B cell (primary cell): ENCODE data around the gene ENAM. TPM values are rescaled to one million over a fixed set of nuclear protein-coding genes. Genes with fewer than 3 reads are reported as not detected.

Experiments used
- ATAC-seq: fragments of 200-7000 bp; cut with Tn5 transposase; one replicate; pipeline ENCODE4 v1.10.0; 2021; ENCODE audit warnings: low read depth, mild to moderate bottlenecking, moderate number of reproducible peaks, moderate library complexity
- CTCF ChIA-PET: fragments of 350-600 bp; sonication (Branson Sonifier 250); formaldehyde crosslinking; loops from one replicate; lab custom pipeline; 2021; ENCODE audit warnings: antibody characterized with exemption, inconsistent platforms; lab: Charles Lee
- POLR2A ChIA-PET: fragments of 350-600 bp; sonication (Branson Sonifier 250); formaldehyde crosslinking; loops from one replicate; lab custom pipeline; 2021; ENCODE audit warnings: antibody characterized with exemption; lab: Charles Lee
- DNase-seq: peaks from one replicate; pipeline ENCODE4 v3.0.0; 2013
- H2AFZ ChIP-seq: 2 replicates; pipeline ENCODE4 v1.6.1; 2012; ENCODE audit warnings: mild to moderate bottlenecking, low read depth, low read length; ENCODE audit not compliant: insufficient read depth, poor library complexity, severe bottlenecking
- H3K27ac ChIP-seq, 2 donors: 1 replicate in 1 of 2; 2 replicates in 1 of 2; pipeline ENCODE4 v1.5.1; 2012 to 2013; ENCODE audit warnings: low read length in 2 of 2, mild to moderate bottlenecking in 2 of 2, moderate library complexity in 1 of 2
- H3K27me3 ChIP-seq, 4 experiments: fragments of 200-600 bp in 1 of 4; sonication (generic) in 1 of 4; replicated peaks in 1 of 4; 1 replicate in 2 of 4; 2 replicates in 2 of 4; pipeline versions ENCODE4 v1.6.1 to v1.7.0; 2013 to 2016; ENCODE audit warnings: low read length in 3 of 4, mild to moderate bottlenecking in 2 of 4, mixed read lengths in 1 of 4, moderate library complexity in 1 of 4; ENCODE audit not compliant: insufficient read depth in 4 of 4, control insufficient read depth in 3 of 4; ENCODE audit errors: control extremely low read depth in 1 of 4
- H3K36me3 ChIP-seq, 2 experiments: replicated peaks in 1 of 2; 1 replicate in 1 of 2; 2 replicates in 1 of 2; pipeline versions ENCODE4 v1.6.1 to v1.7.1; 2013; ENCODE audit warnings: low read length in 1 of 2; ENCODE audit not compliant: insufficient read depth in 2 of 2, control insufficient read depth in 1 of 2; ENCODE audit errors: control extremely low read depth in 1 of 2, extremely low read depth in 1 of 2
- H3K4me1 ChIP-seq, 2 donors: fragments of 200-600 bp in 1 of 2; sonication (generic) in 1 of 2; 1 replicate in 1 of 2; 2 replicates in 1 of 2; pipeline versions ENCODE4 v1.5.1 to v1.6.1; 2013 to 2017; ENCODE audit warnings: low read length in 2 of 2; ENCODE audit not compliant: control insufficient read depth in 2 of 2, insufficient read depth in 2 of 2
- H3K4me2 ChIP-seq: replicated peaks from 2 replicates; pipeline ENCODE3; 2012; ENCODE audit warnings: mild to moderate bottlenecking, low read depth, low read length; ENCODE audit not compliant: poor library complexity, severe bottlenecking
- H3K4me3 ChIP-seq, 5 experiments: fragments of 200-600 bp in 1 of 5; sonication (generic) in 1 of 5; 1 replicate in 3 of 5; 2 replicates in 2 of 5; pipeline versions ENCODE4 v1.5.1 to v1.7.0; 2011 to 2016; ENCODE audit warnings: low read length in 4 of 5, mild to moderate bottlenecking in 4 of 5, low read depth in 2 of 5, control low read depth in 1 of 5, moderate library complexity in 1 of 5; ENCODE audit not compliant: insufficient read depth in 1 of 5; ENCODE audit errors: control extremely low read depth in 1 of 5, extremely low read depth in 1 of 5
- H3K79me2 ChIP-seq: fragments of 200-600 bp; sonication (generic); one replicate; pipeline ENCODE4 v1.6.0; 2016; ENCODE audit warnings: low read length; ENCODE audit not compliant: control insufficient read depth, insufficient read depth
- H3K9ac ChIP-seq: fragments of 200-600 bp; sonication (generic); 2 replicates; pipeline ENCODE4 v1.6.1; 2017; ENCODE audit warnings: mild to moderate bottlenecking, low read length, moderate library complexity
- H3K9me3 ChIP-seq, 3 donors: one replicate each; pipeline versions ENCODE4 v1.6.1 to v1.7.1; 2013; ENCODE audit warnings: low read length in 2 of 3; ENCODE audit not compliant: control insufficient read depth in 2 of 3, insufficient read depth in 1 of 3; ENCODE audit errors: control extremely low read depth in 1 of 3
- H4K20me1 ChIP-seq: 2 replicates; pipeline ENCODE4 v1.6.0; 2012; ENCODE audit warnings: mild to moderate bottlenecking, low read length; ENCODE audit not compliant: insufficient read depth, control insufficient read depth, poor library complexity, severe bottlenecking
- H3K27ac Mint-ChIP-seq: one replicate; pipeline ENCODE4 v1.8.0; 2021; ENCODE audit warnings: mixed read lengths
- H3K27me3 Mint-ChIP-seq: one replicate; pipeline ENCODE4 v1.8.0; 2021; ENCODE audit warnings: mixed read lengths
- H3K4me1 Mint-ChIP-seq: one replicate; pipeline ENCODE4 v1.8.0; 2021; ENCODE audit warnings: mixed read lengths
- H3K4me3 Mint-ChIP-seq: one replicate; pipeline ENCODE4 v1.8.0; 2021; ENCODE audit warnings: mixed read lengths
- H3K9me3 Mint-ChIP-seq: one replicate; pipeline ENCODE4 v1.8.0; 2022; ENCODE audit warnings: mixed read lengths; ENCODE audit not compliant: insufficient read depth
- EZH2 ChIP-seq: IDR thresholded peaks from 2 replicates; pipeline ENCODE4 v1.6.1; 2012; ENCODE audit warnings: borderline replicate concordance, low read depth, mild to moderate bottlenecking, moderate library complexity, low read length; ENCODE audit not compliant: insufficient read depth, poor library complexity, severe bottlenecking
- WGBS: methylation state at CpG from one replicate; pipeline ENCODE4 v1.1.5; 2013; ENCODE audit warnings: missing lambda C conversion rate; ENCODE audit not compliant: insufficient coverage; 5-methylcytosine and 5-hydroxymethylcytosine counted together
- intact Hi-C: fragments of 100-400 bp; cut with micrococcal nuclease; formaldehyde crosslinking; loops from one replicate; pipeline ENCODE4 v1.10.0; 2022
- polyA plus RNA-seq: library from polyadenylated mRNA; depleted of rRNA; stranded (reverse); fragments of >200 nt; gene quantifications from 2 replicates; pipeline ENCODE4 v1.2.3, GENCODE V29; 2012
- total RNA-seq, 2 donors: library from RNA; stranded (reverse); fragments of 120-200 nt in 1 of 2; gene quantifications; 1 replicate in 1 of 2; 2 replicates in 1 of 2; pipeline versions ENCODE4 v1.2.3 to v1.2.4, GENCODE V29; 2013 to 2022
- TF ChIP-seq, protein P1 (sequence below): fragments of 200-600 bp; IDR thresholded peaks from one replicate; pipeline ENCODE4 v1.8.0; 2022; ENCODE audit warnings: antibody characterized with exemption, mild to moderate bottlenecking

The ENAM gene
- total and polyA plus RNA-seq, 2 donors (not counting 1 experiment from before 2014, with no cell fraction given) = not detected

DNA sequence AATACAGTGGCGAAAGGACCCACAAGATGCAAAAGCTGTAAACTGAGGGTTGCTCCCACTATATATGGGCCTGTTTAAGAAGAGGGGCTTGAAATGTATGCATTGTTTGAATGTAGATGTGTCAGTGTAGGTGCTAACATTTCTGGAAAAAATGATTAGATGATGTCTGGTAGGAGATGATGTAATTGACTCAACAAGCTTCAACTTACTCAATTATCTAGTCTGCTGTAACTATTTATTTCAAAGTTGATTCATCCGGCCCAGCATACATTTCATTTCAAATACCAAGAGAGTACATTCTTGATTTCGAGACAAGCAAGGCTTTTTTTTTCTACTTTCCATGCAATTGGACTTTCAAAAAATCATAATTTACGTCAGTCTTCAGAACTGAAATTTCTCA is 9.3 kb upstream of the ENAM start:
- no peak for ATAC-seq
- ChIA-PET CTCF (no interaction called here), POLR2A (no interaction called here)
- Histone ChIP-seq H3K4me2 (no peak overlapping the region), H3K36me3 (no peaks in the 10 kb centered on the region), H3K9ac (no peak overlapping the region), H2AFZ (no peak overlapping the region), H4K20me1 (no peaks in the 10 kb centered on the region), H3K4me1 (peaks cover 2 to 4% of the 10 kb centered on the region in 2 donors), H3K27me3 (no peaks in the 10 kb centered on the region), H3K27ac (no peak overlapping the region), H3K79me2 (no peaks in the 10 kb centered on the region), H3K4me3 (no peak overlapping the region), H3K9me3 (no peaks in the 10 kb centered on the region)
- 93% methylated on average over 3 of the region's 4 CpGs for WGBS
- Mint-ChIP-seq H3K27ac (no peak overlapping the region), H3K27me3 (no peaks in the 10 kb centered on the region), H3K4me3 (no peak overlapping the region), H3K4me1 (peaks cover 4% of the 10 kb centered on the region), H3K9me3 (no peaks in the 10 kb centered on the region)
- intact Hi-C loops = no loop called here
- DNase-seq = no peak
- TF ChIP-seq, protein P1, sequence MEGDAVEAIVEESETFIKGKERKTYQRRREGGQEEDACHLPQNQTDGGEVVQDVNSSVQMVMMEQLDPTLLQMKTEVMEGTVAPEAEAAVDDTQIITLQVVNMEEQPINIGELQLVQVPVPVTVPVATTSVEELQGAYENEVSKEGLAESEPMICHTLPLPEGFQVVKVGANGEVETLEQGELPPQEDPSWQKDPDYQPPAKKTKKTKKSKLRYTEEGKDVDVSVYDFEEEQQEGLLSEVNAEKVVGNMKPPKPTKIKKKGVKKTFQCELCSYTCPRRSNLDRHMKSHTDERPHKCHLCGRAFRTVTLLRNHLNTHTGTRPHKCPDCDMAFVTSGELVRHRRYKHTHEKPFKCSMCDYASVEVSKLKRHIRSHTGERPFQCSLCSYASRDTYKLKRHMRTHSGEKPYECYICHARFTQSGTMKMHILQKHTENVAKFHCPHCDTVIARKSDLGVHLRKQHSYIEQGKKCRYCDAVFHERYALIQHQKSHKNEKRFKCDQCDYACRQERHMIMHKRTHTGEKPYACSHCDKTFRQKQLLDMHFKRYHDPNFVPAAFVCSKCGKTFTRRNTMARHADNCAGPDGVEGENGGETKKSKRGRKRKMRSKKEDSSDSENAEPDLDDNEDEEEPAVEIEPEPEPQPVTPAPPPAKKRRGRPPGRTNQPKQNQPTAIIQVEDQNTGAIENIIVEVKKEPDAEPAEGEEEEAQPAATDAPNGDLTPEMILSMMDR = no peak
- no peak for TF ChIP-seq EZH2

DNA sequence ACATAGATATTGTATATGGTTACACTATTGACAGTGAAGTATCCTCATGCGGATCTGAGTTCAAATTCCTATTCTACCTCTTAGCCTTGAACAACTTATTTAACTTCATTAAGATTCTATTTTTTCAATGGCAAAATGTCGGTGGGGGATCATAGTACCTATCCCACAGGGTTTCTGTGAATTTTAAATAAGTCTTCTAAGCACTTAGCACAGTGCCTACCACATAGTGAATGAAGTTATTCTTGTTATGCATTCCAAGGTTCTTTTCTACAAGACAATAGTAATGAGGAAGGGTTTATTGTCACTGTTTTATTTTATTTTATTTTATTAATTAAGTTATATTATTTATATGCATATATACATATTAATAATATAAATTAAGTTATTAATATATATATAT is 8.8 kb upstream of the ENAM start:
- Histone ChIP-seq H3K79me2 (no peaks in the 10 kb centered on the region), H3K4me1 (no peaks in the 10 kb centered on the region), H3K4me2 (no peak overlapping the region), H3K27ac (no peak overlapping the region), H4K20me1 (no peaks in the 10 kb centered on the region), H2AFZ (no peak overlapping the region), H3K9ac (no peak overlapping the region), H3K9me3 (no peaks in the 10 kb centered on the region), H3K27me3 (no peaks in the 10 kb centered on the region), H3K4me3 (no peak overlapping the region), H3K36me3 (no peaks in the 10 kb centered on the region)
- Mint-ChIP-seq H3K27me3 (no peaks in the 10 kb centered on the region), H3K4me1 (peaks cover 2% of the 10 kb centered on the region), H3K27ac (no peak overlapping the region), H3K9me3 (no peaks in the 10 kb centered on the region), H3K4me3 (no peak overlapping the region)
- WGBS = no CpG with 5 or more reads among the region's 2 CpGs
- ATAC-seq (no peak), DNase-seq (no peak)
- intact Hi-C loops = no loop called here
- TF ChIP-seq, protein P1 = no peak
- TF ChIP-seq EZH2 = no peak
- ChIA-PET CTCF (no interaction called here), POLR2A (no interaction called here)
